IPS-20b (cell line): Measurements from ENCODE around the gene CD207.

ENCODE experiments used
- H3K27ac ChIP-seq: one replicate; pipeline ENCODE4 v1.5.1; 2013; ENCODE audit warnings: low read length
- H3K27me3 ChIP-seq: 2 replicates; pipeline ENCODE4 v1.6.1; 2013; ENCODE audit warnings: mild to moderate bottlenecking, low read length, inconsistent platforms; ENCODE audit not compliant: insufficient read depth
- H3K36me3 ChIP-seq: 2 replicates; pipeline ENCODE4 v1.6.1; 2013; ENCODE audit warnings: low read depth, mild to moderate bottlenecking, inconsistent platforms, low read length, moderate library complexity; ENCODE audit not compliant: insufficient read depth
- H3K4me1 ChIP-seq: 2 replicates; pipeline ENCODE4 v1.6.1; 2013; ENCODE audit warnings: mild to moderate bottlenecking, control low read depth, inconsistent platforms, low read length, moderate library complexity; ENCODE audit not compliant: insufficient read depth
- H3K4me3 ChIP-seq: 2 replicates; pipeline ENCODE4 v1.5.1; 2013; ENCODE audit warnings: mild to moderate bottlenecking, low read length, inconsistent platforms
- H3K9ac ChIP-seq: 2 replicates; pipeline ENCODE4 v1.6.1; 2013; ENCODE audit warnings: low read depth, mild to moderate bottlenecking, inconsistent platforms, low read length, moderate library complexity
- H3K9me3 ChIP-seq: 2 replicates; pipeline ENCODE4 v1.6.1; 2013; ENCODE audit warnings: mild to moderate bottlenecking, low read depth, low read length, inconsistent platforms; ENCODE audit not compliant: insufficient read depth

CD207 gene

DNA sequence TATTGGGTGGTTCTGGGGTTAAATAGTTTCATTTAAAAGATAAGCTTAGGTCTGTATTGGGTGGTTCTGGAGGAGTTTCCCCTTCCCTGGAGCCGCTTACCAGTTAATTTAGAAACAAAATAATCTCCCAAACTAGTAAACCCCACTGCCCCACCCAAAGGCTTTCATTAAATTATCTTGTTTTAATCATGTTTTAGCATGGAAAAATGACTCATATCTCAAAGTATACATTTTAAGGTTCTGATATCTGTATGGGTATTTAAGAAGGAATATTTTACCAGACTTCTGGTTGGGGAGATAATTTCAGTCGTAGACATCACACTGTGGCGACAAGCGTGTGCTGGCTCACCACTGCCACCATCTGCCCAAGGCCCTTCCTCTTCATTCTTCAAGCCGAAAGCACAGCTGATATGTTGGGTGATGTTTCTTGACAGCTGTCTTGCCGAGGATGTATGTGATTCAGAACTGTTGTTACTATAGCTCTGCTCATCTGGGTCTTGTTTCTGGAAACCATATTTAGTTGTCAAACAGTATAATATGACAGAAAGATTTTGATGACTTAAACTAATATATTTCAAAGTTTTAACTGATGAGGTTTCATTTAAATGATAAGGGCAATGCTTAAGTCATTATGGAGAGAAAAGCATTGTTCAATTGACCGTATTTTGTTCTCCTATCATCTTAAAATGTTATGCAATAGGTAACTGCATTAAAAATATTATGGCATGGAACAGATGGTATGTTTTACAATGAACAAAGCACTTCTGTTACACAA, 50.3 kb downstream of the CD207 start:
- Histone ChIP-seq H3K9me3 (no peaks in the 10 kb centered on the region), H3K9ac (no peak overlapping the region), H3K27me3 (peaks cover 48% of the 10 kb centered on the region), H3K4me3 (no peak overlapping the region), H3K27ac (no peak overlapping the region), H3K4me1 (peaks cover 4% of the 10 kb centered on the region; the same call in 1 of the 2 replicates), H3K36me3 (no peaks in the 10 kb centered on the region)

DNA sequence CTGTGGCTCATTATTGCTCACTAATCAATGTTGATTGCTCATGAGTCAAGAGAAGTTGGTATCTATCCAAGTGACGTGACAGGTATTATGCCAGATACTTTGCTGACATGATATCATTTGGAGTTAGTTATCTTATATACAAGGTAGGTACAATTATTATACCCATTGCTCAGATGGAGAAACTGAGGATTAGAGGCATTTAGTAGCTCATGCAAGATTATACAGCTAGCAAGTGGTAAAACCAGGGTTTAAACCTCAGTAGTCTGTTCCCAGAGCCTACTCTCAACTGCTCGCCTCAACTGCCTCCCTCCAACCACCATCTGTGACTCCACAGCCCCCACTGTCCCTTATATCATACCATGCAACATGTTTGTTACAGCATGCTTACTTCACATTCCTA, 51.3 kb downstream of the CD207 start:
- H3K4me3 ChIP-seq, result no peak overlapping the region
- H3K9me3 ChIP-seq, result no peaks in the 10 kb centered on the region
- no peaks in the 10 kb centered on the region for H3K36me3 ChIP-seq
- H3K9ac ChIP-seq, result no peak overlapping the region
- H3K4me1 ChIP-seq, result no peaks in the 10 kb centered on the region
- peaks cover 38% of the 10 kb centered on the region for H3K27me3 ChIP-seq
- H3K27ac ChIP-seq, result no peak overlapping the region
